Pancreas (tissue), 10 donors: ENCODE results near the gene EIF6. TPM values are rescaled to one million over a fixed set of nuclear protein-coding genes. Genes with fewer than 3 reads are reported as not detected.

ENCODE experiments used
- ATAC-seq, 4 donors: fragments of 200-7000 bp; cut with Tn5 transposase; one replicate each; pipeline versions ENCODE4 v1.8.0 to v1.9.1; 2020; ENCODE audit warnings: mild to moderate bottlenecking in 4 of 4, moderate library complexity in 4 of 4
- DNase-seq, 6 donors: peaks; one replicate each; pipeline ENCODE4 v3.0.0-alpha.2; 2020
- FAIRE-seq: peaks from 2 replicates; lab custom pipeline; 2012; peaks lifted over from hg19 to GRCh38; lab: Jason Lieb, UNC
- H3K27ac ChIP-seq, 4 donors: fragments of 200-600 bp; sonication (generic); 1 replicate in 3 of 4; 2 replicates in 1 of 4; pipeline versions ENCODE4 v1.5.0 to v1.8.0; 2020
- H3K27me3 ChIP-seq, 4 donors: fragments of 200-600 bp; one replicate each; pipeline ENCODE4 v1.8.0; 2021
- H3K36me3 ChIP-seq, 3 donors: fragments of 200-600 bp; sonication (generic) in 1 of 3; one replicate each; pipeline versions ENCODE4 v1.5.0 to v1.8.0; 2020 to 2021
- H3K4me1 ChIP-seq, 3 donors: fragments of 200-600 bp; one replicate each; pipeline ENCODE4 v1.8.0; 2021
- H3K4me3 ChIP-seq, 4 donors: fragments of 200-600 bp; sonication (generic) in 2 of 4; one replicate each; pipeline versions ENCODE4 v1.5.0 to v1.8.0; 2020 to 2021
- H3K9me3 ChIP-seq, 4 donors: fragments of 200-600 bp; one replicate each; pipeline ENCODE4 v1.8.0; 2021
- WGBS, 2 donors: extraction: QIAGEN DNeasy Blood & Tissue Kit; methylation state at CpG; one replicate each; pipeline ENCODE4 v1.1.7; 2013; 5-methylcytosine and 5-hydroxymethylcytosine counted together
- intact Hi-C, 3 donors: fragments of 100-400 bp; cut with DNase I; formaldehyde crosslinking; loops; one replicate each; pipeline versions ENCODE4 v1.11.1 to v1.14.2; 2022
- polyA plus RNA-seq, 2 donors: library from polyadenylated mRNA; stranded (reverse); fragments of 200-250 nt; gene quantifications; one replicate each; pipeline ENCODE4 v1.2.3, GENCODE V29; 2013
- total RNA-seq, 6 donors: library from RNA; stranded (reverse); fragmentation: NEBNext Ultra II Directional in 4 of 6; extraction: Animal tissue kit (Norgen Biotek cat#: 25700) in 4 of 6; gene quantifications; one replicate each; pipeline versions ENCODE4 v1.2.1 to v1.2.4, GENCODE V29; 2021 to 2023
- TF ChIP-seq, protein P1 (sequence below), 4 donors: fragments of 200-600 bp; sonication (generic) in 3 of 4; IDR thresholded peaks; one replicate each; pipeline versions ENCODE4 v1.5.0 to v1.8.0; 2021; ENCODE audit warnings: antibody characterized with exemption in 4 of 4
- donor health status: healthy with polysubstance abuse.
- donor health status: DM: no; HTN: no; CAD: no; lungs with moderate emphysema.
- donor health status: DM: no; HTN: no; CAD: no.
- donor health status: control.
- donor health status: control.
- donor health status: Bipolar disorder and iron deficiency.
- donor health status: DM: yes; HTN: yes; CAD: no.
- donor health status: DM: no; HTN: no; CAD: no.
- donor health status: DM: no; HTN: no; CAD: no.
- donor health status: DM: yes; HTN: yes; CAD: no.

The EIF6 gene
- total and polyA plus RNA-seq, 8 donors: 30.6 to 79.4 (median 50.4) TPM

DNA sequence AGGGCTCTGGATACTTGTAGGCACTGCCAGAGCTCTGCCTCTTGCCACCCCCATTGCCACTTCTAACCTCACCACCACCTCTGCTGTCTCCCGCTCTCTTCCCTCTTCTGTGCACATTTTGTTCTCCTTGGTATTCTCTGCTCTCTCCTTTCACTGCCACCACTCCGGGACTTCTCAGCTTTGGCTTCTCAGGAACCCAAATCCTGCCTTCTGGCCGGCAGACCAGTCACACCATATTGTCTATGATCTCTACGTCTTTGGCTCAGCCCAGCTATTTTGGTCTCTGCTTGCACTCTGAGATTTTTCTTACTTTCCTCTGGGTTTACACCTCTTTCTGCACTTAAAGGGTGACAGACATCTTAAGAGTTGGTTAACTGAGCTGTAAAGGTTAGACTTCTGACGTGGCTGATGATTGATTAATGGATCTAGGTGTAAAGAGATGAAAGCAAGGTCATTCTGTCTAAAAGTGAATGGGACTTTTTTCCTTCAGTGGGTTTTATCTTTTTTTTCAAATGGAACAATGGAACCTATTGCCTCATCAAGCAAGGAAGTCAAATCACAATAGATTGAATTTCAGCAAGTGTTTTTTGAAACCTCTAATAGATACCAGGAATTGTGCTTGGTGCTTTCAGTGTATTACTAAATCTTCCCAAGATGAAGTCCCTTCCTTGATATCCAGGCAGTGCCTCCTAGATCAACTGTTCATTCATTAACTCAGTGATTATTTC lies 44.3 kb downstream of the EIF6 start:
- FAIRE-seq: no peak
- no peaks in the 10 kb centered on the region for H3K27me3 ChIP-seq
- H3K4me3 ChIP-seq: no peak overlapping the region
- H3K9me3 ChIP-seq: no peaks in the 10 kb centered on the region
- no peak for ATAC-seq
- H3K4me1 ChIP-seq: no peaks in the 10 kb centered on the region
- no peak for DNase-seq
- 69 to 77% methylated on average over 5 of the region's 5 CpGs for WGBS, 2 donors
- intact Hi-C loops: no loop called here
- TF ChIP-seq, protein P1, sequence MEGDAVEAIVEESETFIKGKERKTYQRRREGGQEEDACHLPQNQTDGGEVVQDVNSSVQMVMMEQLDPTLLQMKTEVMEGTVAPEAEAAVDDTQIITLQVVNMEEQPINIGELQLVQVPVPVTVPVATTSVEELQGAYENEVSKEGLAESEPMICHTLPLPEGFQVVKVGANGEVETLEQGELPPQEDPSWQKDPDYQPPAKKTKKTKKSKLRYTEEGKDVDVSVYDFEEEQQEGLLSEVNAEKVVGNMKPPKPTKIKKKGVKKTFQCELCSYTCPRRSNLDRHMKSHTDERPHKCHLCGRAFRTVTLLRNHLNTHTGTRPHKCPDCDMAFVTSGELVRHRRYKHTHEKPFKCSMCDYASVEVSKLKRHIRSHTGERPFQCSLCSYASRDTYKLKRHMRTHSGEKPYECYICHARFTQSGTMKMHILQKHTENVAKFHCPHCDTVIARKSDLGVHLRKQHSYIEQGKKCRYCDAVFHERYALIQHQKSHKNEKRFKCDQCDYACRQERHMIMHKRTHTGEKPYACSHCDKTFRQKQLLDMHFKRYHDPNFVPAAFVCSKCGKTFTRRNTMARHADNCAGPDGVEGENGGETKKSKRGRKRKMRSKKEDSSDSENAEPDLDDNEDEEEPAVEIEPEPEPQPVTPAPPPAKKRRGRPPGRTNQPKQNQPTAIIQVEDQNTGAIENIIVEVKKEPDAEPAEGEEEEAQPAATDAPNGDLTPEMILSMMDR (IDR thresholded peaks at IDR 0.05): no peak
- no peak overlapping the region for H3K27ac ChIP-seq
- H3K36me3 ChIP-seq: no peaks in the 10 kb centered on the region

DNA sequence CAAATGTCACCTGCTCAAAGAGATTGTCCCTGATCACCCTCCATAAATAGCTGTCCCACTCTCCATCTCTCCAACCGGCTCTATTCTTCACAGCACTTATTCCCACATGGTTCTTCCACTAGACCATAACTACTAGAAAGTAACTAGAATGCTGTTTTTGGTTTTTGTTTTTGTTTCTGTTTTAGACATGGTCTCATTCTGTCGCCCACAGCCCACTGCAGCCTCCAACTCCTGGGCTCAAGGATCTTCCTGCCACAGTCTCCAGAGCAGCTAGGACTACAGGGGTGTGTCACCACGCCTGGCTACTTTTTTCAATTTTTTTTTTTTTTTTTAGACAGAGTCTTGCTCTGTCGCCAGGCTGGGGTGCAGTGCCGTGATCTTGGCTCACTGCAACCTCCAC lies 45.8 kb downstream of the EIF6 start:
- no peak for FAIRE-seq
- Histone ChIP-seq H3K4me3 (no peak overlapping the region), H3K4me1 (no peaks in the 10 kb centered on the region), H3K36me3 (no peaks in the 10 kb centered on the region), H3K27ac (no peak overlapping the region), H3K27me3 (no peaks in the 10 kb centered on the region), H3K9me3 (no peaks in the 10 kb centered on the region)
- TF ChIP-seq, protein P1 (IDR thresholded peaks at IDR 0.05): no peak
- intact Hi-C loops: no loop called here
- no peak for DNase-seq
- ATAC-seq: no peak
- 89 to 93% methylated on average over 5 of the region's 5 CpGs for WGBS, 2 donors

DNA sequence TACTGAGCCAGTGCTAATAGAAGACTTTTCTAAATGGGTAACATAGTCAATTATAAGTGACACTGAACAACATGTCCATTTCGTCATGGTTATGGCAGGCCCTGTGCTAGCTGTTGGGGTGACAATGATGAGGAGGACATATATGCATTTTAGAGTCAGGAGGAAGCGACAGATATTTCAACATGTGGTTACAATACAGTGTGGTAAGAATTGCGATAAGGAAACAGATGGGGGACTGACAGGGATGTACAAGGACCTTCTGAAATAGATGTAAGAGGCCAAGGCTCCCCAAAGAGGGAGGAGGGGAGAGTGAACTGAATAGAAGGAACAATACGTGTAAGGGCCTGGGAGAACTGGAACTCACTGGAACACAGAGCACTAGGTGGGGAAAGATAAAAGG lies 46.4 kb downstream of the EIF6 start:
- H3K4me1 ChIP-seq: no peaks in the 10 kb centered on the region
- TF ChIP-seq, protein P1 (IDR thresholded peaks at IDR 0.05): no peak
- no peaks in the 10 kb centered on the region for H3K27me3 ChIP-seq
- no peak overlapping the region for H3K27ac ChIP-seq
- no peaks in the 10 kb centered on the region for H3K36me3 ChIP-seq
- ATAC-seq (no peak), FAIRE-seq (no peak), DNase-seq (no peak)
- H3K9me3 ChIP-seq: no peaks in the 10 kb centered on the region
- WGBS, 2 donors: 91 to 93% methylated on average over 4 of the region's 4 CpGs
- intact Hi-C loops: no loop called here
- H3K4me3 ChIP-seq: no peak overlapping the region

DNA sequence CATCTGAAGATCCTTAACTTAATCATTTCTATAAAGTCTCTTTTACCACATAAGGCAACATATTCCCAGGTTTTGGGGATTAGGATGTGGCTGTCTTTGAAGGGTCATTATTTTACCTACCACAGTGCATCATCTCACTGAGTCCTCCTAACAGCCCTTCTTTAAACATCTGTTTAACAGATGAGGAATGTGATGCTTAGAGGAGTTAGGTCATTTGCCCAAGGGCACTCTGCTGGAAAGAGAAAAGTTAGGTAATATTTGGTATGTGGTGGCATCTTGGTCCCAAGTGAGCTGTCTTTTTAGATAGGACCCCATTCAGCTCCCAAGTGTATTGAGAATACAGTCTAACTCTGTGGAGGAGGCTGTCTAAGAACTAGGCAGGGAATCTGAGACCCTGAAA lies 47.1 kb downstream of the EIF6 start:
- TF ChIP-seq, protein P1 (IDR thresholded peaks at IDR 0.05): no peak
- H3K27me3 ChIP-seq: no peaks in the 10 kb centered on the region
- no peak overlapping the region for H3K27ac ChIP-seq
- intact Hi-C loops: no loop called here
- no peak for ATAC-seq
- H3K36me3 ChIP-seq: no peaks in the 10 kb centered on the region
- no peaks in the 10 kb centered on the region for H3K4me1 ChIP-seq
- H3K4me3 ChIP-seq: no peak overlapping the region
- no peak for FAIRE-seq
- no peak for DNase-seq
- H3K9me3 ChIP-seq: no peaks in the 10 kb centered on the region

DNA sequence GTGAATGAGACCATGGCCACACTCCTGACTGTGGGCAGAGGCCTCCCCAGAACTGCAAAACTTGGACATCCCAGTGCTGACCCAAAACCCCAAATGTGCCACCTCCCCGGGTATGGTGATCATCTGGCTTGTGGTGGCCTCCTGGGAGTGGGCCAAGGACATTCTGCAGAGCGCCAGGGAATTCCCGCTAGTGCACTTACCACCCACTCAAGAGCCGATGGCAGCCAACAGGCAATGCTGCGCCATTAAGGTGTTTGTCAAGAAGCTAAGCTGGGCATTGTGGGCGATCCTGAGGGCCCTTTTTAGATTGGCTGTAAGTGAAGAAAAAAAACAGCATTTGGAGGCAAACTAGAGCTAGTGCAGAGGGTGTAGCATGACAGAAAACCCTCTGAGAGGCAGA lies 48.7 kb downstream of the EIF6 start:
- TF ChIP-seq, protein P1 (IDR thresholded peaks at IDR 0.05): no peak

More for the DNA sequence above, 48.7 kb downstream of the EIF6 start:
- H3K27ac ChIP-seq: no peak overlapping the region
- WGBS, 2 donors: 91 to 94% methylated on average over 6 of the region's 6 CpGs
- no peaks in the 10 kb centered on the region for H3K36me3 ChIP-seq
- DNase-seq (no peak), FAIRE-seq (no peak), ATAC-seq (no peak)
- H3K4me3 ChIP-seq: no peak overlapping the region
- intact Hi-C loops: no loop called here
- no peaks in the 10 kb centered on the region for H3K27me3 ChIP-seq
- H3K4me1 ChIP-seq: no peaks in the 10 kb centered on the region
- H3K9me3 ChIP-seq: no peaks in the 10 kb centered on the region
